Natural killer cell (primary cell): Measurements from ENCODE around the gene MYO7B. TPM values are rescaled to one million over a fixed set of nuclear protein-coding genes. Genes with fewer than 3 reads are reported as not detected.
"Not testable (repeated sequence)": the region's sequence is repeated elsewhere in the genome, so short reads cannot be mapped to it uniquely, and the experiment has no call there.

Source experiments
- ATAC-seq, 3 donors: fragments of 150-1000 bp in 2 of 3; fragments of 200-7000 bp in 1 of 3; cut with Tn5 transposase; 1 replicate in 1 of 3; 2 replicates in 2 of 3; pipeline ENCODE4 v1.10.0; 2021; ENCODE audit warnings: mild to moderate bottlenecking in 2 of 3, moderate library complexity in 2 of 3
- DNase-seq, 2 donors: peaks; one replicate each; pipeline versions ENCODE4 v3.0.0 to v3.0.0-alpha.2; 2013 to 2021; ENCODE audit warnings: mixed read lengths in 1 of 2
- H3K27ac ChIP-seq: one replicate; pipeline ENCODE4 v1.5.1; 2013; ENCODE audit warnings: mild to moderate bottlenecking, low read length
- H3K27me3 ChIP-seq: one replicate; pipeline ENCODE4 v1.6.1; 2013; ENCODE audit warnings: low read length; ENCODE audit not compliant: control insufficient read depth, insufficient read depth
- H3K36me3 ChIP-seq: one replicate; pipeline ENCODE4 v1.6.1; 2013; ENCODE audit warnings: low read length; ENCODE audit not compliant: control insufficient read depth, insufficient read depth
- H3K4me1 ChIP-seq: one replicate; pipeline ENCODE4 v1.6.1; 2013; ENCODE audit warnings: low read length; ENCODE audit not compliant: control insufficient read depth, insufficient read depth
- H3K4me3 ChIP-seq: one replicate; pipeline ENCODE4 v1.5.1; 2013; ENCODE audit warnings: low read length
- H3K9me3 ChIP-seq: one replicate; pipeline ENCODE4 v1.6.1; 2013; ENCODE audit warnings: low read length; ENCODE audit not compliant: control insufficient read depth, insufficient read depth
- H3K27ac Mint-ChIP-seq, 2 donors: one replicate each; pipeline ENCODE4 v1.8.0; 2022; ENCODE audit warnings: mild to moderate bottlenecking in 2 of 2, mixed read lengths in 2 of 2, moderate library complexity in 1 of 2
- H3K27me3 Mint-ChIP-seq, 2 donors: one replicate each; pipeline ENCODE4 v1.8.0; 2022; ENCODE audit warnings: low read depth in 2 of 2, mixed read lengths in 2 of 2
- H3K36me3 Mint-ChIP-seq: one replicate; pipeline ENCODE4 v1.8.0; 2022; ENCODE audit warnings: mixed read lengths
- H3K4me1 Mint-ChIP-seq, 2 donors: one replicate each; pipeline ENCODE4 v1.8.0; 2022; ENCODE audit warnings: mixed read lengths in 2 of 2
- H3K4me3 Mint-ChIP-seq: one replicate; pipeline ENCODE4 v1.8.0; 2022; ENCODE audit warnings: mild to moderate bottlenecking, moderate library complexity, mixed read lengths
- H3K9me3 Mint-ChIP-seq, 2 donors: one replicate each; pipeline ENCODE4 v1.8.0; 2022; ENCODE audit warnings: mixed read lengths in 2 of 2
- CTCF ChIP-seq: fragments of 200-600 bp; IDR thresholded peaks from one replicate; pipeline ENCODE4 v1.8.0; 2022; ENCODE audit warnings: antibody characterized with exemption
- WGBS: methylation state at CpG from one replicate; pipeline ENCODE4 v1.1.7; 2013; ENCODE audit warnings: missing lambda C conversion rate; ENCODE audit not compliant: insufficient coverage; 5-methylcytosine and 5-hydroxymethylcytosine counted together
- intact Hi-C: fragments of 100-400 bp; cut with micrococcal nuclease; formaldehyde crosslinking; loops from one replicate; pipeline ENCODE4 v1.14.2; 2022
- total RNA-seq, 4 donors: library from RNA; stranded (reverse); fragments of 120-200 nt in 1 of 4; gene quantifications; one replicate each; pipeline versions ENCODE4 v1.2.3 to v1.2.4, GENCODE V29; 2013 to 2022

The MYO7B gene
- total RNA-seq, 3 donors from 2014 or later (not counting 1 experiment from before 2014, with no cell fraction given), result 0.14 to 0.45 (median 0.25) TPM

GRCh38 chr2:127523269-127523939 lies 12.1 kb upstream of the MYO7B start:
- H3K27me3 Mint-ChIP-seq, result no peaks in the 10 kb centered on the region
- Histone ChIP-seq H3K27me3 (no peaks in the 10 kb centered on the region), H3K4me1 (peaks cover 21% of the 10 kb centered on the region), H3K27ac (no peak overlapping the region), H3K4me3 (no peak overlapping the region), H3K9me3 (no peaks in the 10 kb centered on the region), H3K36me3 (peaks cover 15% of the 10 kb centered on the region)
- intact Hi-C loops, result no loop called here
- 76% methylated on average over 6 of the region's 8 CpGs for WGBS
- TF ChIP-seq CTCF, result no peak
- H3K9me3 Mint-ChIP-seq, result no peaks in the 10 kb centered on the region
- H3K27ac Mint-ChIP-seq, result peak overlapping the region; percentile 38 to 48
- peak overlapping the region; percentile 17 for H3K4me3 Mint-ChIP-seq
- peaks cover 42 to 43% of the 10 kb centered on the region in 2 donors for H3K4me1 Mint-ChIP-seq
- no peaks in the 10 kb centered on the region for H3K36me3 Mint-ChIP-seq
- ATAC-seq, result no peak
- peak in 1 of 2 donors; percentile 44 for DNase-seq

- ATAC-seq, H3K9me3 Mint-ChIP-seq, H3K27me3 ChIP-seq, H3K27me3 Mint-ChIP-seq, H3K27ac ChIP-seq, H3K4me3 ChIP-seq, H3K36me3 Mint-ChIP-seq, intact Hi-C loops, H3K9me3 ChIP-seq, DNase-seq: not testable (repeated sequence)
- H3K4me1 ChIP-seq, result peaks cover 21% of the 10 kb centered on the region
- peaks cover 42 to 43% of the 10 kb centered on the region in 2 donors for H3K4me1 Mint-ChIP-seq
- H3K4me3 Mint-ChIP-seq, result peak overlapping the region; percentile 4
- 93% methylated on average over 5 of the region's 7 CpGs for WGBS
- peak overlapping the region; percentile 38 to 48 for H3K27ac Mint-ChIP-seq
- H3K36me3 ChIP-seq, result peaks cover 15% of the 10 kb centered on the region
These were observed 11.2 kb upstream of the MYO7B start for GRCh38 chr2:127524198-127524834.

DNA sequence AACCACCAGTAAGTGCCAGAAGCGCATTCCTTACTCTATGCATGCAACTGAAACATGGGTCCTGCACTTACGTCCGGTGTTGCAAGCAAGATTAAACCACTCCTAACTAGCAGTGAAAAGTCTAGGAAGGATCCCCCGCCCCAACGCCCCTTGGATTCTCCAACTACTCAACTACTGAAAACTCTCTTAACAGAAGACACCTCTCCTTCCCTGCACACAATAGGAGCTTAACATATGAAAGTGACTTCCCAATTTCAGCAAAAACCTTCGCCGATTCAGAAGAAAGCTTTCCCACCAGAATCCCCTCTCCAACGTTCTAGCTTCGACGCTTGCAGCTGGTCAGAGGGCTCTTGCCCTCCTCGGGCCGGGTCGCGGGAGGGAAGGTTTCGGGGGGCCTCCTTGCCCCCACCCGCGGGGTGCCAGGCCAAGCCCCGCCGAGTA lies 9.8 kb upstream of the MYO7B start:
- DNase-seq, result peak in 1 of 2 donors; percentile 51
- H3K4me3 Mint-ChIP-seq, result peak overlapping the region; percentile 93

More for the DNA sequence above, 9.8 kb upstream of the MYO7B start:
- Histone ChIP-seq H3K4me3 (peak overlapping the region; percentile 87), H3K4me1 (peaks cover 21% of the 10 kb centered on the region), H3K27me3 (peaks cover 3% of the 10 kb centered on the region), H3K9me3 (no peaks in the 10 kb centered on the region), H3K36me3 (peaks cover 5% of the 10 kb centered on the region), H3K27ac (peak overlapping the region; percentile 94)
- WGBS, result under 1% methylated on average over 19 of the region's 19 CpGs
- Mint-ChIP-seq H3K36me3 (no peaks in the 10 kb centered on the region), H3K27me3 (peaks cover 9 to 11% of the 10 kb centered on the region in 2 donors), H3K4me1 (peaks cover 37 to 43% of the 10 kb centered on the region in 2 donors), H3K27ac (peak overlapping the region; percentile 96 to 98), H3K9me3 (no peaks in the 10 kb centered on the region)
- TF ChIP-seq CTCF, result no peak
- ATAC-seq, result peak in 1 of 3 donors; percentile 3
- intact Hi-C loops, result loop anchor here (1.0 to 5.0 kb wide), 3 partner anchors 117 to 176 kb away; partner anchors contain the start of genes MAP3K2 and SFT2D3
